A549 (cell line): ENCODE data around the gene TLR6. TPM values are rescaled to one million over a fixed set of nuclear protein-coding genes. Genes with fewer than 3 reads are reported as not detected.

Experiments used
- ATAC-seq, 2 experiments: fragments of 200-7000 bp in 1 of 2; fragments of >200 bp in 1 of 2; cut with Nextera tagmentation in 1 of 2; cut with Tn5 transposase in 1 of 2; 3 replicates each; pipeline versions ENCODE4 v1.8.0 to v1.9.1; 2018 to 2020; ENCODE audit warnings: mild to moderate bottlenecking in 1 of 2, moderate library complexity in 1 of 2
- CTCF ChIA-PET: fragments of 300-600 bp; sonication (Branson Sonifier 250); formaldehyde crosslinking; extraction: SDS; loops from one replicate; lab custom pipeline; 2021; ENCODE audit warnings: antibody characterized with exemption, inconsistent platforms; lab: Yijun Ruan, JAX
- POLR2A ChIA-PET: fragments of 350-600 bp; formaldehyde crosslinking; extraction: SDS; loops from one replicate; lab custom pipeline; 2021; ENCODE audit warnings: antibody characterized with exemption, inconsistent platforms; lab: Yijun Ruan, JAX
- DNase-seq, 2 experiments: peaks; one replicate each; pipeline versions ENCODE4 v3.0.0 to v3.0.0-alpha.2; 2011 to 2016; ENCODE audit warnings: low read depth in 1 of 2, low spot score in 1 of 2
- FAIRE-seq: peaks from 2 replicates; lab custom pipeline; 2011; peaks lifted over from hg19 to GRCh38; lab: Jason Lieb, UNC
- H3K27ac ChIP-seq, 2 experiments: fragments of >200 bp; sonication (Bioruptor Twin); formaldehyde crosslinking; 3 replicates each; pipeline ENCODE4 v1.5.1; 2016 to 2017
- H3K4me1 ChIP-seq: fragments of >200 bp; sonication (Bioruptor Twin); formaldehyde crosslinking; 3 replicates; pipeline ENCODE4 v1.6.1; 2016
- H3K4me2 ChIP-seq: fragments of >200 bp; sonication (Bioruptor Twin); formaldehyde crosslinking; 3 replicates; pipeline ENCODE4 v1.6.1; 2016
- H3K4me3 ChIP-seq: fragments of >200 bp; sonication (Bioruptor Twin); formaldehyde crosslinking; 3 replicates; pipeline ENCODE4 v1.5.1; 2016
- H3K9me3 ChIP-seq: fragments of >200 bp; sonication (Bioruptor Twin); formaldehyde crosslinking; 3 replicates; pipeline ENCODE4 v1.6.1; 2016
- CEBPB ChIP-seq, 2 experiments: fragments of >200 bp in 1 of 2; sonication (Bioruptor Twin) in 1 of 2; formaldehyde crosslinking in 1 of 2; IDR thresholded peaks; 2 replicates each; pipeline ENCODE4 v1.6.1; 2012 to 2016
- CHD2 ChIP-seq: fragments of 150-350 bp; IDR thresholded peaks from 2 replicates; pipeline ENCODE4 v1.6.1; 2014; ENCODE audit warnings: low read length; ENCODE audit not compliant: partially characterized antibody
- CHD4 ChIP-seq: fragments of 200-600 bp; sonication (generic); IDR thresholded peaks from 2 replicates; pipeline ENCODE4 v1.6.1; 2016; ENCODE audit warnings: antibody characterized with exemption, mild to moderate bottlenecking, borderline replicate concordance
- CTCF ChIP-seq: fragments of >200 bp; sonication (Bioruptor Twin); formaldehyde crosslinking; IDR thresholded peaks from 3 replicates; pipeline ENCODE4 v1.5.1; 2016
- EHF ChIP-seq: fragments of 250-450 bp; sonication (Bioruptor Pico); IDR thresholded peaks from 2 replicates; pipeline ENCODE4 v1.5.0; 2020; ENCODE audit warnings: mild to moderate bottlenecking
- EP300 ChIP-seq, 2 experiments: fragments of >200 bp; sonication (Bioruptor Twin); formaldehyde crosslinking; IDR thresholded peaks; 2 replicates in 1 of 2; 3 replicates in 1 of 2; pipeline ENCODE4 v1.6.1; 2016 to 2017
- FOXS1 ChIP-seq: fragments of 250-450 bp; sonication (Bioruptor Pico); IDR thresholded peaks from 2 replicates; pipeline ENCODE4 v1.5.0; 2020; ENCODE audit warnings: mild to moderate bottlenecking, moderate library complexity
- HES2 ChIP-seq: fragments of >200 bp; sonication (Bioruptor Twin); formaldehyde crosslinking; IDR thresholded peaks from 2 replicates; pipeline ENCODE4 v1.6.1; 2016
- HMGXB4 ChIP-seq: fragments of 250-450 bp; sonication (Bioruptor Pico); IDR thresholded peaks from 2 replicates; pipeline ENCODE4 v1.5.0; 2021; ENCODE audit warnings: mild to moderate bottlenecking, moderate library complexity, borderline replicate concordance
- HOXB5 ChIP-seq: fragments of 250-450 bp; sonication (Bioruptor Pico); IDR thresholded peaks from 2 replicates; pipeline ENCODE4 v1.5.0; 2020; ENCODE audit warnings: mild to moderate bottlenecking, moderate library complexity
- JUN ChIP-seq, 2 experiments: fragments of >200 bp; sonication (Bioruptor Twin); formaldehyde crosslinking; IDR thresholded peaks; 2 replicates in 1 of 2; 3 replicates in 1 of 2; pipeline ENCODE4 v1.6.1; 2016 to 2017
- KDM1A ChIP-seq: fragments of 200-600 bp; sonication (generic); IDR thresholded peaks from 2 replicates; pipeline ENCODE4 v1.6.1; 2016; ENCODE audit warnings: low read depth, mild to moderate bottlenecking
- KDM5A ChIP-seq: fragments of 200-600 bp; sonication (generic); IDR thresholded peaks from 2 replicates; pipeline ENCODE4 v1.6.1; 2016; ENCODE audit warnings: antibody characterized with exemption, mild to moderate bottlenecking
- MAX ChIP-seq: IDR thresholded peaks from 2 replicates; pipeline ENCODE4 v1.6.1; 2012
- NFE2L2 ChIP-seq: fragments of 150-350 bp; conservative IDR thresholded peaks from 2 replicates; pipeline ENCODE4 v1.6.1; 2014; ENCODE audit warnings: low read length
- NR3C1 ChIP-seq: fragments of >200 bp; sonication (Bioruptor Twin); formaldehyde crosslinking; IDR thresholded peaks from 3 replicates; pipeline ENCODE4 v1.6.1; 2017
- PBX3 ChIP-seq: IDR thresholded peaks from 2 replicates; pipeline ENCODE4 v1.6.1; 2012
- PHF8 ChIP-seq: fragments of 200-600 bp; sonication (generic); IDR thresholded peaks from 2 replicates; pipeline ENCODE4 v1.6.1; 2016; ENCODE audit warnings: low read depth, mild to moderate bottlenecking, antibody characterized with exemption, moderate library complexity, borderline replicate concordance
- POLR2A ChIP-seq: IDR thresholded peaks from 2 replicates; pipeline ENCODE4 v1.6.1; 2012; ENCODE audit warnings: mild to moderate bottlenecking, low read length
- RARB ChIP-seq: fragments of 250-450 bp; sonication (Bioruptor Pico); IDR thresholded peaks from 2 replicates; pipeline ENCODE4 v1.8.0; 2021; ENCODE audit warnings: mild to moderate bottlenecking, moderate library complexity
- REST ChIP-seq: fragments of 200-600 bp; sonication (generic); IDR thresholded peaks from 2 replicates; pipeline ENCODE4 v1.6.1; 2016; ENCODE audit warnings: antibody characterized with exemption, mild to moderate bottlenecking, moderate library complexity
- RFX5 ChIP-seq: fragments of 450-650 bp; IDR thresholded peaks from 2 replicates; pipeline ENCODE4 v1.7.1; 2014; ENCODE audit warnings: antibody characterized with exemption, mild to moderate bottlenecking, moderate library complexity
- SMC3 ChIP-seq: fragments of >200 bp; sonication (Bioruptor Twin); formaldehyde crosslinking; IDR thresholded peaks from 3 replicates; pipeline ENCODE4 v1.6.1; 2018; ENCODE audit warnings: inconsistent platforms
- TP53 ChIP-seq: fragments of 250-450 bp; sonication (Bioruptor Pico); IDR thresholded peaks from 2 replicates; pipeline ENCODE4 v1.5.0; 2021; ENCODE audit warnings: mild to moderate bottlenecking, moderate library complexity
- ZC3H11A ChIP-seq: fragments of 450-650 bp; IDR thresholded peaks from 2 replicates; pipeline ENCODE4 v1.6.1; 2014; ENCODE audit warnings: antibody characterized with exemption, mild to moderate bottlenecking
- ZFP36 ChIP-seq: fragments of 450-650 bp; IDR thresholded peaks from 2 replicates; pipeline ENCODE4 v1.6.1; 2014; ENCODE audit warnings: borderline replicate concordance; ENCODE audit not compliant: partially characterized antibody
- ZNF302 ChIP-seq: fragments of 250-450 bp; sonication (Bioruptor Pico); IDR thresholded peaks from 2 replicates; pipeline ENCODE4 v1.9.0; 2021; ENCODE audit warnings: inconsistent platforms, mild to moderate bottlenecking, moderate library complexity
- ZSCAN20 ChIP-seq: fragments of 250-450 bp; sonication (Bioruptor Pico); IDR thresholded peaks from 2 replicates; pipeline ENCODE4 v1.8.0; 2022; ENCODE audit warnings: mild to moderate bottlenecking, moderate library complexity
- WGBS: methylation state at CpG from one replicate; pipeline ENCODE4 v1.1.6; 2017; ENCODE audit errors: missing lambda C conversion rate; 5-methylcytosine and 5-hydroxymethylcytosine counted together
- polyA plus RNA-seq, 4 experiments: library from polyadenylated mRNA; depleted of rRNA in 3 of 4; stranded (reverse); fragments of >200 nt; fragmentation: RNase III in 1 of 4; extraction: RNeasy Plus Mini Kit Qiagen cat#74134 plus additional on column Dnase treatment in 1 of 4; gene quantifications; 2 replicates in 3 of 4; 3 replicates in 1 of 4; pipeline ENCODE4 v1.2.3, GENCODE V29; 2011 to 2017

Gene TLR6
- polyA plus RNA-seq, 2 of the 4 experiments (the other 2 are of a cell fraction): 5.6 to 11.5 TPM

- H3K4me1 ChIP-seq: peaks cover 25% of the 10 kb centered on the region
- H3K9me3 ChIP-seq: no peaks in the 10 kb centered on the region
- DNase-seq (no peak), ATAC-seq (no peak), FAIRE-seq (no peak)
- H3K27ac ChIP-seq: peak overlapping the region; percentile 22 to 46; a peak in 4 of 6 replicates
- no peak overlapping the region for H3K4me3 ChIP-seq
- CTCF ChIA-PET: interaction anchor here (0.9 to 2.7 kb wide), 3 partner anchors 13 to 262 kb away, joined by 3 to 12 read pairs (median 3); no protein-coding TSS in a partner anchor
- H3K4me2 ChIP-seq: peak overlapping the region; percentile 65
- WGBS: 72% methylated on average over 5 of the region's 5 CpGs
- TF ChIP-seq HES2 (no peak), CHD4 (no peak), ZC3H11A (no peak), NFE2L2 (no peak), PHF8 (no peak), EHF (CRISPR knock-in tag) (no peak), CHD2 (no peak), POLR2A (no peak), REST (no peak), JUN (IDR thresholded peaks at IDR 0.05) (no peak), KDM1A (no peak), MAX (no peak), NR3C1 (no peak), CTCF (no peak), RFX5 (no peak), PBX3 (no peak), RARB (CRISPR knock-in tag) (no peak), HOXB5 (CRISPR knock-in tag) (no peak), FOXS1 (CRISPR knock-in tag) (no peak), ZNF302 (no peak)
- POLR2A ChIA-PET: no interaction called here
Observed at GRCh38 chr4:38873290-38873944, 16.8 kb upstream of the TLR6 start.

- DNase-seq (peak in 1 of 2 experiments; percentile 80), ATAC-seq (peak; percentile 63 to 80; a peak in 5 of 6 replicates), FAIRE-seq (no peak)
- POLR2A ChIA-PET: no interaction called here
- H3K4me3 ChIP-seq: no peak overlapping the region
- H3K27ac ChIP-seq: peak overlapping the region; percentile 22 to 46; a peak in 4 of 6 replicates
- CTCF ChIA-PET: interaction anchor here (2.7 kb wide), 1 partner anchor 12 kb away, joined by 12 read pairs; no protein-coding TSS in a partner anchor
- H3K9me3 ChIP-seq: no peaks in the 10 kb centered on the region
- H3K4me1 ChIP-seq: peaks cover 25% of the 10 kb centered on the region
- WGBS: 14% methylated on average over 5 of the region's 5 CpGs
- peak overlapping the region; percentile 65 for H3K4me2 ChIP-seq
- TF ChIP-seq HMGXB4 (CRISPR knock-in tag): no peak
- no peak for TF ChIP-seq RFX5
- no peak for TF ChIP-seq TP53 (CRISPR knock-in tag)
- TF ChIP-seq RARB (CRISPR knock-in tag): no peak
- TF ChIP-seq KDM5A: no peak
- TF ChIP-seq SMC3: no peak
- no peak for TF ChIP-seq ZSCAN20 (CRISPR knock-in tag)
- TF ChIP-seq CEBPB (IDR thresholded peaks at IDR 0.05): peak in 1 of 2 experiments; percentile 72; a peak in 2 of 4 replicates
- TF ChIP-seq ZFP36: no peak
- TF ChIP-seq EP300 (IDR thresholded peaks at IDR 0.05): no peak
- TF ChIP-seq HOXB5 (CRISPR knock-in tag): no peak
Observed at GRCh38 chr4:38872620-38873019, 16.0 kb upstream of the TLR6 start.
